Esophagus muscularis mucosa (tissue), 3 donors: ENCODE results near the gene SOWAHC.

Source experiments
- POLR2AphosphoS5 ChIP-seq, 2 donors: sonication (generic); formaldehyde crosslinking; IDR thresholded peaks; one replicate each; pipeline ENCODE4 v1.6.1; 2017; ENCODE audit warnings: antibody characterized with exemption in 2 of 2
- TF ChIP-seq, protein P1 (sequence below), 3 experiments: fragments of 200-600 bp in 2 of 3; fragments of 450-650 bp in 1 of 3; sonication (generic) in 2 of 3; IDR thresholded peaks; one replicate each; pipeline ENCODE4 v1.5.1; 2017 to 2019; ENCODE audit warnings: antibody characterized with exemption in 3 of 3, mild to moderate bottlenecking in 2 of 3, moderate library complexity in 1 of 3

GRCh38 chr2:109615637-109616144, 1.5 kb downstream of the SOWAHC start:
- TF ChIP-seq, protein P1, sequence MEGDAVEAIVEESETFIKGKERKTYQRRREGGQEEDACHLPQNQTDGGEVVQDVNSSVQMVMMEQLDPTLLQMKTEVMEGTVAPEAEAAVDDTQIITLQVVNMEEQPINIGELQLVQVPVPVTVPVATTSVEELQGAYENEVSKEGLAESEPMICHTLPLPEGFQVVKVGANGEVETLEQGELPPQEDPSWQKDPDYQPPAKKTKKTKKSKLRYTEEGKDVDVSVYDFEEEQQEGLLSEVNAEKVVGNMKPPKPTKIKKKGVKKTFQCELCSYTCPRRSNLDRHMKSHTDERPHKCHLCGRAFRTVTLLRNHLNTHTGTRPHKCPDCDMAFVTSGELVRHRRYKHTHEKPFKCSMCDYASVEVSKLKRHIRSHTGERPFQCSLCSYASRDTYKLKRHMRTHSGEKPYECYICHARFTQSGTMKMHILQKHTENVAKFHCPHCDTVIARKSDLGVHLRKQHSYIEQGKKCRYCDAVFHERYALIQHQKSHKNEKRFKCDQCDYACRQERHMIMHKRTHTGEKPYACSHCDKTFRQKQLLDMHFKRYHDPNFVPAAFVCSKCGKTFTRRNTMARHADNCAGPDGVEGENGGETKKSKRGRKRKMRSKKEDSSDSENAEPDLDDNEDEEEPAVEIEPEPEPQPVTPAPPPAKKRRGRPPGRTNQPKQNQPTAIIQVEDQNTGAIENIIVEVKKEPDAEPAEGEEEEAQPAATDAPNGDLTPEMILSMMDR (IDR thresholded peaks at IDR 0.05): peak; percentile 8 to 13 (median 9)
- TF ChIP-seq POLR2AphosphoS5 (IDR thresholded peaks at IDR 0.05): no peak
